Kidney (tissue), 14 donors: ENCODE data around the gene HERC4. TPM values are rescaled to one million over a fixed set of nuclear protein-coding genes. Genes with fewer than 3 reads are reported as not detected.

ENCODE experiments used
- DNase-seq, 5 donors: peaks; one replicate each; pipeline ENCODE4 v3.0.0-alpha.2; 2013 to 2020
- FAIRE-seq: peaks from 2 replicates; lab custom pipeline; 2012; peaks lifted over from hg19 to GRCh38; lab: Jason Lieb, UNC
- H3K27ac ChIP-seq, 2 donors: one replicate each; pipeline ENCODE4 v1.7.0; 2013; ENCODE audit warnings: low read depth in 2 of 2, low read length in 2 of 2, inconsistent platforms in 1 of 2
- H3K27me3 ChIP-seq: one replicate; pipeline ENCODE4 v1.7.1; 2013; ENCODE audit warnings: low read length, inconsistent platforms; ENCODE audit not compliant: control insufficient read depth, insufficient read depth
- H3K36me3 ChIP-seq, 3 donors: one replicate each; pipeline versions ENCODE4 v1.7.0 to v1.7.1; 2013; ENCODE audit warnings: low read length in 3 of 3, control low read depth in 1 of 3, inconsistent platforms in 1 of 3; ENCODE audit not compliant: insufficient read depth in 3 of 3, control insufficient read depth in 2 of 3
- H3K4me1 ChIP-seq, 3 donors: one replicate each; pipeline versions ENCODE4 v1.7.0 to v1.7.1; 2013; ENCODE audit warnings: low read length in 3 of 3, inconsistent platforms in 1 of 3, low read depth in 1 of 3; ENCODE audit not compliant: control insufficient read depth in 2 of 3, insufficient read depth in 2 of 3
- H3K4me3 ChIP-seq, 3 donors: one replicate each; pipeline versions ENCODE4 v1.7.0 to v1.8.1; 2013; ENCODE audit warnings: low read length in 3 of 3, control low read depth in 1 of 3, inconsistent platforms in 1 of 3
- H3K9ac ChIP-seq, 3 donors: one replicate each; pipeline versions ENCODE4 v1.7.0 to v1.7.1; 2013; ENCODE audit warnings: low read length in 3 of 3, control low read depth in 1 of 3, inconsistent platforms in 1 of 3
- H3K9me3 ChIP-seq, 3 donors: one replicate each; pipeline versions ENCODE4 v1.7.0 to v1.7.1; 2013; ENCODE audit warnings: low read length in 3 of 3, control low read depth in 1 of 3, inconsistent platforms in 1 of 3; ENCODE audit not compliant: control insufficient read depth in 2 of 3, insufficient read depth in 1 of 3
- intact Hi-C: fragments of 100-400 bp; cut with DNase I; formaldehyde crosslinking; loops from one replicate; pipeline ENCODE4 v1.11.1; 2022
- polyA plus RNA-seq: library from polyadenylated mRNA; stranded (reverse); fragments of 350-450 nt; fragmentation: Illumina TruSeq; extraction: RNeasy Lipid Tissue Mini Kit (QIAGEN cat#74804); gene quantifications from one replicate; pipeline ENCODE4 v1.2.3, GENCODE V29; 2014; ENCODE audit warnings: low read depth, low replicate concordance; ENCODE audit not compliant: insufficient read depth
- total RNA-seq: library from RNA; stranded (reverse); fragmentation: NEBNext Ultra II Directional; extraction: Animal tissue kit (Norgen Biotek cat#: 25700); gene quantifications from one replicate; pipeline ENCODE4 v1.2.1, GENCODE V29; 2021
- TF ChIP-seq, protein P1 (sequence below): IDR thresholded peaks from 3 replicates; pipeline ENCODE4 v1.5.1; 2012; ENCODE audit warnings: mild to moderate bottlenecking, moderate library complexity, borderline replicate concordance; ENCODE audit not compliant: insufficient read depth; ENCODE audit errors: extremely low read depth
- donor health status: control.
- donor health status: control.
- donor health status: control.
- donor health status: control.
- donor health status: control.
- donor health status: DM: yes; HTN: yes; CAD: no.
- donor health status: Normal renal cell carcinoma (clear cell type).

The HERC4 gene
- total and polyA plus RNA-seq, 2 donors from 2014 or later = 13.3 to 47.1 TPM

GRCh38 chr10:68007356-68007755 is 67.7 kb downstream of the HERC4 start:
- Histone ChIP-seq H3K9me3 (no peaks in the 10 kb centered on the region), H3K36me3 (peaks cover 0 to 17% (median 9%) of the 10 kb centered on the region in 3 donors), H3K9ac (no peak overlapping the region), H3K4me3 (no peak overlapping the region), H3K27ac (no peak overlapping the region), H3K4me1 (no peaks in the 10 kb centered on the region), H3K27me3 (no peaks in the 10 kb centered on the region)
- intact Hi-C loops = no loop called here
- TF ChIP-seq, protein P1, sequence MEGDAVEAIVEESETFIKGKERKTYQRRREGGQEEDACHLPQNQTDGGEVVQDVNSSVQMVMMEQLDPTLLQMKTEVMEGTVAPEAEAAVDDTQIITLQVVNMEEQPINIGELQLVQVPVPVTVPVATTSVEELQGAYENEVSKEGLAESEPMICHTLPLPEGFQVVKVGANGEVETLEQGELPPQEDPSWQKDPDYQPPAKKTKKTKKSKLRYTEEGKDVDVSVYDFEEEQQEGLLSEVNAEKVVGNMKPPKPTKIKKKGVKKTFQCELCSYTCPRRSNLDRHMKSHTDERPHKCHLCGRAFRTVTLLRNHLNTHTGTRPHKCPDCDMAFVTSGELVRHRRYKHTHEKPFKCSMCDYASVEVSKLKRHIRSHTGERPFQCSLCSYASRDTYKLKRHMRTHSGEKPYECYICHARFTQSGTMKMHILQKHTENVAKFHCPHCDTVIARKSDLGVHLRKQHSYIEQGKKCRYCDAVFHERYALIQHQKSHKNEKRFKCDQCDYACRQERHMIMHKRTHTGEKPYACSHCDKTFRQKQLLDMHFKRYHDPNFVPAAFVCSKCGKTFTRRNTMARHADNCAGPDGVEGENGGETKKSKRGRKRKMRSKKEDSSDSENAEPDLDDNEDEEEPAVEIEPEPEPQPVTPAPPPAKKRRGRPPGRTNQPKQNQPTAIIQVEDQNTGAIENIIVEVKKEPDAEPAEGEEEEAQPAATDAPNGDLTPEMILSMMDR = no peak
- DNase-seq (no peak), FAIRE-seq (no peak)

GRCh38 chr10:68001539-68001938 is 73.5 kb downstream of the HERC4 start:
- no peaks in the 10 kb centered on the region for H3K9me3 ChIP-seq
- FAIRE-seq = no peak
- intact Hi-C loops = no loop called here

GRCh38 chr10:68001000-68001399 is 74.1 kb downstream of the HERC4 start:
- TF ChIP-seq, protein P1 = no peak
- H3K27me3 ChIP-seq = no peaks in the 10 kb centered on the region
- FAIRE-seq (no peak), DNase-seq (no peak)
- H3K4me1 ChIP-seq = no peaks in the 10 kb centered on the region
- peaks cover 0 to 8% (median 3%) of the 10 kb centered on the region in 3 donors for H3K36me3 ChIP-seq
- intact Hi-C loops = no loop called here
- no peak overlapping the region for H3K27ac ChIP-seq
- H3K9me3 ChIP-seq = no peaks in the 10 kb centered on the region
- no peak overlapping the region for H3K9ac ChIP-seq
- H3K4me3 ChIP-seq = no peak overlapping the region

More at GRCh38 chr10:68001539-68001938, 73.5 kb downstream of the HERC4 start:
- Histone ChIP-seq H3K27me3 (no peaks in the 10 kb centered on the region), H3K4me3 (no peak overlapping the region), H3K4me1 (no peaks in the 10 kb centered on the region), H3K36me3 (peaks cover 0 to 8% (median 0%) of the 10 kb centered on the region in 3 donors), H3K9ac (no peak overlapping the region), H3K27ac (no peak overlapping the region)
- TF ChIP-seq, protein P1 = no peak
- DNase-seq = no peak

DNA sequence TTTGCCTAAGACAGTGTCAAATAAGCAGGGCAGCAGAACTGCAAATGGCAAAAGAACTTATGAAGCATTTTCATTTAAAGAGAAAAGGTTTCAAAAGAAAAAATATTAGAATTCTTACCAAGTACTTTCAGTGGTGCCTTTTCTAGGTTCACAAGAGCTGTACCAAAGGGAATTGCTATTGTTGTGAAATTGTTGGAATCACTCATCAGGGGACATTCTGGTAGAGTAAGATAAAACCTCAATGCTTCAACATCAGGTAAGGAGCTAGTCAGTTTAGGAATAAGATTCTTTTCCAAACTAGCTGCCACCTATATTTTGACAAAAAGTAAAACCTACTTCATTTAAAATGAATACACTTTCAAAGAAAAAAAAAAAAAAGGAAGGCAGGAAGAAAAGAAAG is 85.0 kb downstream of the HERC4 start:
- Histone ChIP-seq H3K9me3 (no peaks in the 10 kb centered on the region), H3K27me3 (no peaks in the 10 kb centered on the region), H3K27ac (no peak overlapping the region), H3K4me3 (no peak overlapping the region), H3K9ac (no peak overlapping the region), H3K36me3 (peaks cover 0 to 15% (median 2%) of the 10 kb centered on the region in 3 donors), H3K4me1 (no peaks in the 10 kb centered on the region)
- TF ChIP-seq, protein P1 = no peak
- no peak for FAIRE-seq
- intact Hi-C loops = no loop called here
- DNase-seq = no peak
